CD1c-positive myeloid dendritic cell (primary cell): Measurements from ENCODE around the gene IL17B.
"Not testable (repeated sequence)": the region's sequence is repeated elsewhere in the genome, so short reads cannot be mapped to it uniquely, and the experiment has no call there.

Source experiments
- DNase-seq: peaks from one replicate; pipeline ENCODE4 v3.0.0-alpha.2; 2016; ENCODE audit errors: extremely low spot score

Gene IL17B

DNA sequence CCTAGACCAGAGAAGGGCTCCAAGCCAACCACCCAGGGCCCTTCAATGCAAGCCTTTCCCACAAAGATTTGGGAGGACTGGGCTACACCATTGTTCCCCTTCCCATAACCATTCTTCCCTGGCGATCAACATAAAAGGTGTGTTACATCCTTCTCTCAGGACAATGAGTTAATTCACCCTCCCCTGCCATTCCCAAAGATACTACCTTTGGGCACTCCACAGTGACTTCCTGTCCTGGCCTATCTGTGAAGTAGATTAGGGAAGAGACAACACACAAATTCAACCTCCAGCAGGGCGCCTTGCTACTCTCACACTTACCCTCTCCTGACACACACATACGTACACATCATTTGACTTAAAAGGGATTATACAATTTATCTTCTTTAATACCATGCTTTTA lies 23.2 kb upstream of the IL17B start:
- no peak for DNase-seq

DNA sequence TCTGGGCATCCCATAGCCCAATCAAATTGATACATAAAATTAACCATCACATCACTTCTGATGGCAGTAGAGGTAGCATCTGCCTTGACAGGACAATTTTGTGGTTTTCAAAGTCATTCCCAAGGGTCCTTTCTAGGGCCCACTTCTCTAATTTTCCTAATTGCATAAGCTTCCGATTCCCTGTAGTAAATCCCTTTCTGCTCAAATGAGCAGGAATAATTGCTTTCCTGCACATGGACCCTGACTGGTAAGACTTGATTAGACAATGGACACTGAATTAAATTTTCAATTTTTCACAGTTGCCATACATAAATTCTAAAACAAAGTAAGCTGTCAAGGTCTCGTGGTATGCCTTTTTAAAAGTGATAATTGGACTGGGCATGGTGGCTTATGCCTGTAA lies 22.0 kb upstream of the IL17B start:
- no peak for DNase-seq

DNA sequence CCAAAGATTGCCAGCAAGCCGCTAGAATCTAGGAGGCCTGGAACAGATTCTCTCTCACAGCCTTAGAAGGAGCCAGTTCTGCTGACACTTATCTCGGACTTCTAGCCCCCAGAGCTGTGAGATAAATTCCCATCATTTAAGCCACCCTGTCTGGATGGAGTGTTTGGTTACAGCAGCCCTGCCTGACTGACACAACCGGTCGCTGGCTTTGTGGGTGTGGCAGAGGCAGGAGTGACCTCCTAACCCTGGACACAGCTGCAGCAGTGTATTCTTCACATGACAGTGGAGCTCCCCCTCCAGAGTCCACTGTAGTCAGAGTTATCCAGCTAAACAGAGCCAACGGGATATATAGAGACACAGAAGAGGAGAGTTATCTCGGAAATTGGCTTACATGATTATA lies 21.2 kb upstream of the IL17B start:
- DNase-seq: no peak

DNA sequence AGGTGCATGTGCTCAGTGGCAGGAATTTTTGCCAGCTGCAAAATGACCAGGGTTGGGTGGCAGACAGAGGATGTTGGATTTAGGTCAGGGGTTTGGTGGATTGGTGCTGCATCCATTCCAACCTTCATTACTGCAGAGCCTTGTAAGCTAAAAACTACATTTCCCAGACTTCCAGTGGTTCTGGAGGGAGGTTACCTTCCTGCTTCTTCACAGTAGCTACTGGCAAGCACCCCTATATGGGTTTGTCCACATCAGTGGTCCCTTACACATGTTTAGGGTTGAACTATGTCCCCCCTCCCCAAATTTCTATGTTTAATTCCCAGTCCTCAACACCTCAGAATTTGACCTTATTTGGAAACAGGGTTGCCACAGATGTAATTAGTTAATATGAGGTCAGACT lies 20.7 kb upstream of the IL17B start:
- DNase-seq: no peak

DNA sequence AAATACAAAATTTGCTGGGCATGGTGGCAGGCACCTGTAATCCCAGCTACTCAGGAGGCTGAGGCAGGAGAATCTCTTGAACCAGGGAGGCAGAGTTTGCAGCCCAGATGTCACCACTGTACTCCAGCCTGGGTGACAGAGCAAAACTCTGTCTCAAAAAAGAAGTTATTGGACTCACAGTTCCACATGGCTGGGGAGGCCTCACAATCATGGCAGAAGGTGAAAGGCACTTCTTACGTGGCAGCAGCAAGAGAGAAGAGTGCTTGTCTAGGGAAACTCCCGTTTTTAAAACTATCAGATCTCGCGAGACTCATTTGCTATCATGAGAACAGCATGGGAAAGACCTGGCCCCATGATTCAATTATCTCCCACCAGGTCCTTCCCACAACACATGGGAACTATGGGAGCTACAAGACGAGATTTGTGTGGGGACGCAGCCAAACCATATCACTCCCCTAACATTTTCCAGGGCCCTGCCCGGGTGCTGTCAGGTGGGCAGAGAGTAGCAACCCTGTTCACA lies 19.7 kb upstream of the IL17B start:
- not testable (repeated sequence) for DNase-seq

DNA sequence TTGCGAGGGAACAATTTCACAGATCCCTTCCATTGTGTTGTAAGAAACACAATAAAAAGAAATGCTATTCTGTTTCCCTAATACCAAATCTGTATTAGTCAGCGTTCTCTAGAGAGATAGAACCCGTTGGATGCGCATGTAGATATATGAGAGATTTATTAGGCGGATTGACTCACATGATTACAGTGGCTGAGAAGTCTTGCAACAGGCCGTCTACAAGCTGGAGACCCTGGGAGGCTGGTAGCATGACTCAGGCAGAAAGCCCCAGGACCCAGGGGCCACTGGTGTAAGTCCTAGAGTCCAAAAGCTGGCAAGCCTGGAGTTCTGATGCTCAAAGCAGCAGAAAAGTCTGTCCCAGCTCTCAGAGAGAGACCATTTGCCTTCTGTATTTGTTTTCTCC lies 18.4 kb upstream of the IL17B start:
- DNase-seq: no peak

DNA sequence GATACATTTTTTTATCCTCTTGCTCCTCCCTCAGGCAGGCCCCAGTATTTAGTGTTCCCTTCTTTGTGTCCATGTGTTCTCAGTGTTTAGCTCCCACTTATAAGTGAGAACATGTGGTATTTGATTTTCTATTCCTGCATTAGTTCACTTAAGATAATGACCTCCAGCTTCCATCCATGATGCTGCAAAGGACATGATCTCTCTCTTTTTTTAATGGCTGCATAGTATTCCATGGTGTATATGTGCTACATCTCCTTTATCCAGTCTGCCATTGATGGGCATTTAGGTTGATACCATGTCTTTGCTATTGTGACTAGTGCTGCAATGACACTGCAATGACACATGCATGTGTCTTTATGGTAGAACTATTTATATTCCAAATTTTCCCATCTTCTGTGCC lies 15.9 kb upstream of the IL17B start:
- not testable (repeated sequence) for DNase-seq

DNA sequence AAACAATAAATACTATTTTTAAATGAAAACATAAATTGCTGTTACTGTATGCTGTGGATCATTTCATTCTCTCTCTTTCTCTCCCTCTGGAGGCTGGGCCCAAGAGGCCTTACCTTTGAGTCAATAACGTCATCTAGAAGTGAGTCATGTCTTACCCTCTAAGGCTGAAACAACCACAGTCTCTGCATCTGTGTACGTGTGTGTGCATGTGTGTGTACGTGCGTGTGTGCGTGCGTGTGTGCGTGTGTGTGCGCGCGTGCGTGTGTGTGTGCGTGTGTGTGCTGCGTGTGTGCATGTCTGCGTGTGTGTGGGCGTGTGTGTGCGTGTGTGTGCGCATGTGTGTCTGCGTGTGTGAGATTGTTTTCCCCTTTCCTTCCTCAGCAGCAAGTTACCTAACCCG lies 13.6 kb upstream of the IL17B start:
- no peak for DNase-seq

DNA sequence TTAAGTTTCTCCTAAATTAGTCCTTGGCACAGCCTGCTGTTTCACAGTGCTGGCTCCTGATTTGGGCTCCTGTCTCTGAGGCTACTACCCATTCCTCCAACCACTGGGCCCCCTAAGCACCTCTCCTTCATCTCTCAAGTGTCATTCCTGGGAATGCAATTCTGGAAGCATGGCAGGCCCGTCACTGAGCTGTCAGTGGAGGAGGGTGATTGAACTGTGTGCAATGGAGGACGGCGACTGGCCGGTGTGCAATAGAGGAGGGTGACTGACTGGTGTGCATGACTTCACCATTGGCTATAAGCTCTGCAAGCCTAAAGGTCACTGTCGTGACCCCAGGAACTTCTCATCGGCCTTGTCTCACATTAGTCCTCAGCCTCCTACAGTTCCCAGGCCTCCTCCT lies 12.4 kb upstream of the IL17B start:
- DNase-seq: no peak

DNA sequence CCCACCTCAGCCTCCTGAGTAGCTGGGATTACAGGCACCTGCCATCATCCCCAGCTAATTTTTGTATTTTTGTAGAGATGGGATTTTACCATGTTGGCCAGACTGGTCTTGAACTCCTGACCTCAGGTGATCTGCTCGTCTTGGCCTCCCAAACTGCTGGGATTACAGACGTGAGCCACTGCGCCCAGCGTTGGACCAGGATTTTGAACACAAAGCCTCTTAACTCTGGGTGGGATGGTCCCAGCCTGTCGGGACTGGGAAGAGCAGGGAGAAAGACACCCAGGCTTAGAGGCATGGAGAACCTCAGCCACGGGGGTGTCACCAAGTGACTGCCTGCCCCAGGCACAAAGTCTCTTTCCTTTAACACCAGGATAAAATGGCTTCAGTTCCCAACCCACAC lies 12.0 kb upstream of the IL17B start:
- not testable (repeated sequence) for DNase-seq

DNA sequence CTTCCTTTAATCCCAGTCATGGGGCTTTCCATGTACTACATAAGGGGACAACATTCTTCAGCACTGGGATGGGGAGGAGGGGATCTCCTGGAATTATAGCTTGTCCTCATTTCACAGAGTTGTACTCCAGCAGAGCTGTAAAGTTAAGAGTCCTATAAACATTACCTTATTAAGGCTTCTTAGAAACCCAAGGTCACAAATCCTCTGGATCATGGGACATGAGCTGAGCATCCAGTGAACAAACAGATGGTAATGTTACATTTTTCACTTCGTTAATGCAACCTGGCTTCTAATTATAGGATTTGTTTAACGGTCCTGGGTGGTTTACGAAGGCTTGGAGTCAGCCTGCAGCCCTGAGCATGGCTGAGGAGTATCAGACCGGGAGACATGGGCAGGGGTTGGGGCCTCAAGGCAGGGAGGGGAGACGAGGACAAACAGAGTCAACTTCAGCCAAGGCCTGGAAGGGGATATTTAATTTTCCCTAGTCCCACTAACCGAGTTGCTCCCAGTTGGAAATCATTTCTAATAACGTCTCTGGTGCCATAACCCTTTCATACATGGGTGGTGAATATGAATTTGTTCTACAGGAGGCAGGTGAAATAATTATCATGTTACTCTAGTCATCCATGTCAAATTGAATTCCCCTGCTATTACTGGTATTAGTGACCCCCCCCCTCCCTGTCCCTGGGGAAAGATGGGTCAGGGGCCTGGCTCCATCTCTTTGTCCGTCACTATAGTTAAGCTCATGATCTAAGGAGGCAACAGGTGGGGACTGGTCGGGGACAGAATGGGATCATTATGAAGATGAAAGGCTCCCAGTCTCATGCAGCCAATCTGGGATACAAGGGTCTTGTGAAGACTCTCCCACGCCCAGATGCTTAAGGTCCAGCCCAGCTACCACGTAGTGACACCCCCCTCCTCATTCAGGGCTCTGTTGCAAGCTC lies 10.7 kb upstream of the IL17B start:
- no peak for DNase-seq

DNA sequence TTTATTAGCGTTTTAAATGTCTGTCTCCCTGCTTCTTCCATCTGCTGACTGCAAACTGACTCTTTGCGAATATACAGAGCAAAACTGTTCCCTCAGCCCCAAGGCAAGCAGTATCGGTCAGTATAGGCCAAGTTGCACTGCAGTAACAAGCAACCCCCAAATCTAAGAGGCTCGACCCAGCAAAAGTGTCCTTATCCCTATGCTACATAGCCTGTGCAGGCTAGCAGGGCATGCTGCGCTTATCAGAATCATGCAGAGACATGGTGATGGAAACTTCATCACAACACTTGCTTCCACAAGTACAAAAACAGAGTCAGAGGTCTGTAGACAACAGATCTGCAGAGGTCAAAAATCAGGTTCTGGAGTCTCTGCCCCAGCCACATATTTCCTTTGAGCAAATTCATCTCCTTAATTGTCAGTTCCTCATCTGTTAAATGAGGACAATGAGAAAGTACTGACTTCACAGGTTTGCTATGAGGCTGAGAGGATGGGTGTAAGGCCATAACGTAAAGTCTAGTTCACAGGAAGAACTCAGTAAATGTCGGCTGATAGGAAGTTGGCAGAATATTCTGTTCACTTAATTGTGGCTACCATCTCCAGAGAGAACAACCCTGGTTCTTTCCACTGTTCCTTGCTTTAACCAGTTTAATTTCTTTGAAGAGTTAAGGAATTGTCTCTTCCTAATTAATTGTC lies 9.6 kb upstream of the IL17B start:
- no peak for DNase-seq

DNA sequence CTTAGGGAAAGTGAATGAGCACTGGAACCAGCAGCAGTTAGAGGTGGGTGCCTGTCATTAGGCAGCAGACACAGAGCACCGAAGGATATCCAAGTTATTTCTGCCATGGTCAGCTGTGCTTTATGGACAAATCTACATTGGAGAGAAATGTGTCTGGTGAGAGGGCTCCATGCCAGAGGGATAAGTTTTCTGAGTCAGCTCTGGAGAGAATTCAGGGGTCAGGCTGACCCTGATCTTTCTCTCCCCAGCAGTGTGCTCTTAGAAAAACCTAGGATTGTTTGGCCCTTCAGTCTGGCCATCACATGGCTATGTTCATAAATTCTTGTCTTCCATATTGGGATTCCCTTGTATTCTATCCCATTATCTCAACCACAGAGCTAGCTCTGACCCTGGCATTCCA lies 8.9 kb upstream of the IL17B start:
- DNase-seq: no peak

DNA sequence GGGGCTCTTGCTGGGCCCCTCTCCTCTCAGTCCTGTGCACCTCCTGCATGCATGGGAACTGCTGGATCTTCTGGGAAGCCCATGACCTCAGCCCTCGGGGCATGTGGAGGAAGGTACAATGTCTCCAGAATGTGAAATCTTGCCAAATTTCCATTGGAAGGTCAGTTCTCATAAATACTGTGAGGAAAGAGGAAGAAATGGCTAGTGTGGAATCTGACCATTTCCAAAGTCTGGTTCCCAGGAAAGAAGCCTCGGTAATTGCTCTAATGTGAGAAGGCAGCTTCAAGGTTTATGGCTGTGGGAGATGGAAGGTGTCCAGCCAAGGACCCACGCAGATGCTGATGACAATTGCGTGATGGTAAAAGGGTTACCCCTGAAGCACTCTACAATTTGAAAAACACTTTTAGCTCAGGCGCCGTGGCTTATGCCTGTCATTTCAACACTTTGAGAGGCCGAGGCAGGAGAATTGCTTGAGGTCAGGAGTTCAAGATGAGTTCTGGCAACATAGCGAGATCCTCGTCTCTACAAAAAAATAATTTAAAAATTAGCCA lies 8.1 kb upstream of the IL17B start:
- no peak for DNase-seq

DNA sequence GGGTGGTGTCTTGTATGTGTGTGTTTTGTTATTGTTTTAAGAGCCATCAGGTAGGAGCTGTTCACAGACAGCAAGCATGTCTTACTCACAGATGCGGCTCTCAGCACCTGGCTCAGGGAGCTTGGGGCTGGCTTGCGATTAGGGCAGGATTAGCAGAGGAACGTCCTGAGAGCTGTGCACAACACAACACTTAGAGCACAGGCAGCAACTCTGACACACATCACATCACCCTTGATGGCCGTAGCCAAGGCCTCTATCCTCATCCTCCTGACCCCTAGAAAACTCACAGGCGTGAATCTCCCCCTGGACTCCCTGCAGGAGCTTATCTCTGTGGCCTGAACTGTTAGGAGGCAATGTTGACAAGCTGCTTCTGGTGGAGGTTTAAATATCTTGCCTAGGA lies 7.1 kb upstream of the IL17B start:
- no peak for DNase-seq

DNA sequence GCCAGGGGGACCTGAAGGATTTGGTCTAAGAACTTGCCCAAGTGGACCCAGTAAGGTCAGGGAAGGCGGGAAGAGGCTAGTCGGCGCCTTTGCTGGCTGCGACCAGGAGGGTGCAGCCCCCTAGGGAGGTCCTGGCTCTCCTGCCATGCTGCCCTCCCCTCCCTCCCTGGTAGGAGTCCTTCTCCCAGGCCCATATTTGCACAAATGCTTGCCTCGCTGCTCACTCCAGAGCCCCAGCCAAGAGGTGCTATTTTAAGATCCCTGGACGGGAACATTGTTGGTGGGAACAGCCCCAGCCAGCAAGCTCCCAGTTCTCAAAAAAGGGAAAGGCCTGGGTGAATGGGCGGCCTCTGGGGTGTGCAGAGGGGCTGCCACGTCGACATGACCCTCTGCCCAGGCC lies 4.3 kb upstream of the IL17B start:
- no peak for DNase-seq

DNA sequence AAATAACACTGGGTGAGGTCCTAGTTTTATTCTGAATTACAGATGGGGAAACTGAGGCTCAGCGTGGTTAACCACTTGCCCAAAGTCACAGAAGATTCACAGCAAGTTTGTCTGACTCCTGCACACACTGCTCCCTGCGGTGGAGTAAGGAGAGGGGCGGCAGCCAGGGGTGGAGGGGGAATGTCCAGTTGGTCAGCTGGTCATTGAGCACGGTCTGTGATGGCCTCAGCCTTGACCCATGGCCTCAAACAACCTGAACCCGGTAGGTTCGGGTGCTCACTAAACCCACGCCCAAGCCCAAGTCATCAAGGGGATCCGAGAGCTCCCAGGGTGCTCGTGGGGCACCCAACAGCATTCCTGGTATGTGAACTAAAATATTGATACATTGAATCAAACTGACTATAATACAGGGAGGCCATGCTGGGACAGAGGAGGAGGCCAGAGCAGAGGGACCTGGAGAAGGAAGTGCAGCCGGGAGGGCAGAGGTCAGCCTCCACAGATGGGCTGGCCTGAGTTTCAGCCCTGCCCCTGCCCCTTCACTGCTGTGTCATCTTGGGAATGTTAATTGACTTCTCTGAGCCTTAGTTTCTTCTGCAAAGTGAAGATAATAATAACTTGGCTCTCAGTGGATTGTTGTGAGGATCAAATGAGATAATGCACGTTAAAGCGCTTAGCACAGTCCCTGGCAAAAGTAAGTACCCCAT lies 3.6 kb upstream of the IL17B start:
- no peak for DNase-seq

DNA sequence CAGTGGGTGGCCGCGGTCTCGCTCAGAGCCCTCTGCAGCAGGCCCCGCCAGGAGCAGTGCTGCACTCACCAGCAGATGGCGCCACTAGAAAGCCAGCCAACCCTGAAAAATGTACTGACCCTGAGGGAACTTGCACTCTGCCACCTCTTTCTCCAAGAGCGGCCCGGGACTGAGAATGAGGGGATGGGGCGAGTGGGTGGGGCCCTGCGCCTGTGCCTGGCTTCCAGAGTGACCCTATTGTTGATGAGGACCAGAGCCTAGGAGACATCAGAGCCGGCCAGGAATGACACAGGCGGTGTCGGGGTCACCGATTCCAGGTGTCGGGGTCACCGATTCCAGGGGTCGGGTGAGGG lies 2.9 kb upstream of the IL17B start:
- peak; percentile 66 for DNase-seq

DNA sequence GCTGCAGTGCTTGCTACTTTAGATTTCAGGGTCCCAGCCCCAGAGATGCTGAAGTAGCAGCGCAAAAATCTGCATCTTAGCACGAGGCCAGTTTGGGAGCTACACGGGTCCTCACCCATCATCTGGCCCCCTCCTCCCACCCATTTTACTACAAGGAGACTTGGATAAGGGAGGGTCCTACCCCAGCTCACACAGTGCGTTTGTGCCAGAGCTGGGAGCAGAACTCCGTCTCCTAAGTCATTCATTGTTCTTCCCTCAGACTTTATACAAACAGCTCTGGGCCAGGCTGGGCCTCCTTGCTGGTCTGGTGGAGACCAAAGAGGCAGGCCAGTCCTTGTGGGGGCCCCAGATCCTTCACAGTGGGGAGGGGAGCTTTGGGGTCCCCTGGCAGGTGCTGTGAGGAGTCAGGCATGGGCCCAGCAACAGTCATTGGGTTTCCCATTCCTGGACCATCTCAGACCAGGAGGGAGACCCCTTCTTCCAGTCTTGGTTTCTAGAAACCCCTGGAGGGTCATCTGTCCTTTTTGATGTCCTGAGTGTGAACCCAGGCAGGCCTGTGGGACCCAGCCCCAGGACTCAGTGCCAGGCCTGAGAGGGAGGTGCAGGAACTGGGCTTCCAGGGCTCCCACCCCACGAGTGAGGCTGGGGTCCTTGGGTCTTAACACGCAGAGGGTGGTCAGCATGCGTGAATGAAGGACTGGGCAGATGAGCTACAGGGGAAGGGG lies 2.3 kb upstream of the IL17B start:
- DNase-seq: no peak

DNA sequence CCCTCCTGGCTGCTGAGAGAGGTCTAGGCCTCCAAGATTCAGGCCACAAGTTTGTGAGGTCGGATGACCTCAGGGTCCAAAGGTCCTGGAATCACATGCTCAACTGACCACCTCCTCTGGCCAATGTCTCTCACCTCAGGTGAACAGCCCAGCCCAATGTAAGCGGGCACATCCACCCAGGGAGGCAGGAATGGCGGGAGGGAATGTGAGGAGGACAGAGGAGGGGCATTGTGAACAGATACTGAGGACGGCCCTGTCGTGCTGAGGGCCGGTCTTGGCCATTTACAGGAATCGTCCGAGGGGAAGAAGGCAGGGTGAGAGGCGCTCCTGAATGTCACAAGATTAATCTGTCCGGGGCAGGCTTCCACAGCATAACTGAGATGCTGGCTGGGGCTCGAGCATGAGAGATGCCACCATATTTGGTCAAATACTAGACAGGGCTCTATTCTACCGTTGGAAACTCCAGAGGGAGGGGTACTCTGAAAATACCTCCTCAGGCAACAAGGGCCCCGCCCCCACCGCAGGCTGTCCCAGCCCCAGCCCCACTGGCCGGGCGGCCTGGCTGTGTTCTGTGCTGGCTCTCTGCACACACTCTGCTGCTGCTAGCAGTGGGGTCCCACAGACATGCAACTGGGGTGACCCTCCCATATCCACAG lies 1.5 kb upstream of the IL17B start:
- no peak for DNase-seq

DNA sequence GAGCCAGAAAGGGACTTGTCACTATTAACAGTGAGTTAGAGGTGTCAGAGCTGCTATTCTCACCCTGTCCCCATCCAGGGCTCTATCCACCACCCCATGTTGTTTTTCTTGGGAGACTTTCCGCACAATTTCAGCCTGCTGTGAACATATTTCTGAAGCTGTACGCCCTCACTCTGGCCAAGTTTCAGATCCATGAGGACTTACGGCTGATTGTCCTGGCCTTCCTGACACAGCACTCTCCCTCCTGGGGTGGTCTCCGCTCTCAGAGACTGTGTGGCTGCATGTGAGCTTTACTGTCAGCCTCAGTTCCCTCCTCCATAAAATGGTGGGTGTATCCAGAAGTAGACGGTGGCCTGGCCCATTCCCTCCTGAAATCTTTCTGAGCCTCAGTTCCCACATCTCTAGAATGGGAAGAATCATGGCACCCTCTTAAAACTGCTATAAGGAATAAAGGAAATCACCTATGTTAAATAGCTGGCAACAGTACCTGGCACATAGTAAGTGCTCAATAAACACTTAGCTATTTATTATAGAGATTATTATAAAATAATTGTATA lies 804 bp upstream of the IL17B start:
- no peak for DNase-seq
